H9 (cell line): Measurements from ENCODE around the gene MAP3K7. TPM values are rescaled to one million over a fixed set of nuclear protein-coding genes. Genes with fewer than 3 reads are reported as not detected.
A peak's percentile ranks its signal among the peaks of the same experiment; 100 is the strongest.

Experiments
- DNase-seq: peaks from one replicate; pipeline ENCODE4 v3.0.0-alpha.2; 2017
- H2AFZ ChIP-seq: one replicate; pipeline ENCODE4 v1.6.1; 2013; ENCODE audit warnings: mild to moderate bottlenecking, low read length, control low read depth, moderate library complexity
- H2AK5ac ChIP-seq: 2 replicates; pipeline ENCODE4 v1.6.1; 2013; ENCODE audit warnings: low read length, control low read depth, mixed read lengths; ENCODE audit not compliant: insufficient read length
- H2BK120ac ChIP-seq: one replicate; pipeline ENCODE4 v1.6.1; 2013; ENCODE audit warnings: low read depth, mild to moderate bottlenecking, low read length, control low read depth, inconsistent platforms; ENCODE audit not compliant: poor library complexity, severe bottlenecking
- H2BK12ac ChIP-seq: 2 replicates; pipeline ENCODE4 v1.6.1; 2013; ENCODE audit warnings: low read length, control low read depth, mixed read lengths, low read depth; ENCODE audit not compliant: insufficient read length
- H2BK15ac ChIP-seq: 2 replicates; pipeline ENCODE4 v1.6.1; 2013; ENCODE audit warnings: low read depth, low read length, control low read depth
- H2BK20ac ChIP-seq: one replicate; pipeline ENCODE4 v1.6.1; 2013; ENCODE audit warnings: low read depth, mild to moderate bottlenecking, low read length, control low read depth, inconsistent platforms; ENCODE audit not compliant: poor library complexity, severe bottlenecking
- H2BK5ac ChIP-seq: 2 replicates; pipeline ENCODE4 v1.6.1; 2013; ENCODE audit warnings: low read length, control low read depth, mixed read lengths; ENCODE audit not compliant: insufficient read length
- H3K14ac ChIP-seq: 2 replicates; pipeline ENCODE4 v1.6.1; 2013; ENCODE audit warnings: low read length, control low read depth; ENCODE audit not compliant: insufficient read depth
- H3K18ac ChIP-seq: 2 replicates; pipeline ENCODE4 v1.6.1; 2013; ENCODE audit warnings: low read depth, mild to moderate bottlenecking, mixed read lengths, low read length, control low read depth; ENCODE audit not compliant: insufficient read length
- H3K23ac ChIP-seq: 2 replicates; pipeline ENCODE4 v1.6.1; 2013; ENCODE audit warnings: low read length, control low read depth, mixed read lengths, low read depth; ENCODE audit not compliant: insufficient read length
- H3K23me2 ChIP-seq: 2 replicates; pipeline ENCODE4 v1.6.1; 2013; ENCODE audit warnings: low read depth, mild to moderate bottlenecking, mixed read lengths, low read length, control low read depth; ENCODE audit not compliant: insufficient read length, poor library complexity, severe bottlenecking
- H3K27ac ChIP-seq: 2 replicates; pipeline ENCODE4 v1.5.1; 2013; ENCODE audit warnings: low read length, control low read depth, mixed read lengths, low read depth; ENCODE audit not compliant: insufficient read length
- H3K27me3 ChIP-seq: 2 replicates; pipeline ENCODE4 v1.6.1; 2013; ENCODE audit warnings: low read length, control low read depth, inconsistent platforms; ENCODE audit not compliant: insufficient read depth
- H3K4ac ChIP-seq: 2 replicates; pipeline ENCODE4 v1.6.1; 2013; ENCODE audit warnings: low read depth, mild to moderate bottlenecking, control low read depth, inconsistent platforms, low read length, moderate library complexity
- H3K4me1 ChIP-seq: 2 replicates; pipeline ENCODE4 v1.6.1; 2013; ENCODE audit warnings: low read length, control low read depth, inconsistent platforms; ENCODE audit not compliant: insufficient read depth
- H3K4me2 ChIP-seq: 2 replicates; pipeline ENCODE4 v1.6.1; 2013; ENCODE audit warnings: low read length, control low read depth, mixed read lengths; ENCODE audit not compliant: insufficient read length, insufficient read depth
- H3K56ac ChIP-seq: 2 replicates; pipeline ENCODE4 v1.6.1; 2013; ENCODE audit warnings: low read depth, mild to moderate bottlenecking, mixed read lengths, low read length, control low read depth; ENCODE audit not compliant: insufficient read length
- H3K79me1 ChIP-seq: 2 replicates; pipeline ENCODE4 v1.6.1; 2013; ENCODE audit warnings: low read depth, mild to moderate bottlenecking, moderate library complexity, low read length, control low read depth, inconsistent platforms; ENCODE audit not compliant: insufficient read depth, poor library complexity, severe bottlenecking
- H3K79me2 ChIP-seq: 2 replicates; pipeline ENCODE4 v1.6.1; 2013; ENCODE audit warnings: low read length, control low read depth, inconsistent platforms; ENCODE audit not compliant: insufficient read depth
- H3K9ac ChIP-seq: 2 replicates; pipeline ENCODE4 v1.6.1; 2013; ENCODE audit warnings: low read length, control low read depth, mixed read lengths; ENCODE audit not compliant: insufficient read length; ENCODE audit errors: extremely low read depth
- H3K9me3 ChIP-seq: one replicate; pipeline ENCODE4 v1.6.1; 2013; ENCODE audit warnings: low read depth, low read length, inconsistent platforms; ENCODE audit not compliant: control insufficient read depth
- H3T11ph ChIP-seq: one replicate; pipeline ENCODE4 v1.6.1; 2013; ENCODE audit warnings: mild to moderate bottlenecking, low read length, control low read depth, inconsistent platforms
- H4K20me1 ChIP-seq: one replicate; pipeline ENCODE4 v1.6.1; 2013; ENCODE audit not compliant: control insufficient read depth, insufficient read length, insufficient read depth
- H4K5ac ChIP-seq: 2 replicates; pipeline ENCODE4 v1.6.1; 2013; ENCODE audit warnings: low read depth, mild to moderate bottlenecking, mixed read lengths, low read length, control low read depth; ENCODE audit not compliant: insufficient read length
- H4K8ac ChIP-seq: replicated peaks from 2 replicates; pipeline ENCODE4 v1.6.1; 2013; ENCODE audit warnings: low read length, control low read depth, mixed read lengths, low read depth; ENCODE audit not compliant: insufficient read length
- H4K91ac ChIP-seq: 2 replicates; pipeline ENCODE4 v1.6.1; 2013; ENCODE audit warnings: low read depth, mild to moderate bottlenecking, moderate library complexity, mixed read lengths, low read length, control low read depth; ENCODE audit not compliant: insufficient read length
- H3K27ac Mint-ChIP-seq, 3 experiments: 2 replicates in 2 of 3; 3 replicates in 1 of 3; pipeline ENCODE4 v1.8.0; 2020 to 2021; ENCODE audit warnings: mixed read lengths in 3 of 3, mild to moderate bottlenecking in 1 of 3, moderate library complexity in 1 of 3
- H3K27me3 Mint-ChIP-seq: 2 replicates; pipeline ENCODE4 v1.8.0; 2021; ENCODE audit warnings: low read depth, mild to moderate bottlenecking, moderate library complexity, mixed read lengths
- H3K36me3 Mint-ChIP-seq, 3 experiments: 2 replicates in 2 of 3; 3 replicates in 1 of 3; pipeline ENCODE4 v1.8.0; 2020 to 2021; ENCODE audit warnings: low read depth in 3 of 3, mixed read lengths in 3 of 3; ENCODE audit not compliant: insufficient read depth in 1 of 3
- H3K4me1 Mint-ChIP-seq, 2 experiments: 2 replicates each; pipeline ENCODE4 v1.8.0; 2020; ENCODE audit warnings: mixed read lengths in 2 of 2
- H3K4me3 Mint-ChIP-seq, 2 experiments: 2 replicates in 1 of 2; 3 replicates in 1 of 2; pipeline ENCODE4 v1.8.0; 2020 to 2021; ENCODE audit warnings: mild to moderate bottlenecking in 2 of 2, mixed read lengths in 2 of 2, moderate library complexity in 1 of 2
- H3K9me3 Mint-ChIP-seq, 2 experiments: 2 replicates in 1 of 2; 3 replicates in 1 of 2; pipeline ENCODE4 v1.8.0; 2020; ENCODE audit warnings: mild to moderate bottlenecking in 2 of 2, mixed read lengths in 2 of 2, moderate library complexity in 1 of 2
- CTCF ChIP-seq: fragments of 200-600 bp; sonication (generic); conservative IDR thresholded peaks from 3 replicates; pipeline ENCODE4 v1.8.0; 2021; ENCODE audit warnings: antibody characterized with exemption, mild to moderate bottlenecking
- WGBS: extraction: QIAGEN DNeasy Blood & Tissue Kit; methylation state at CpG from one replicate; pipeline ENCODE4 v1.1.7; 2013; ENCODE audit warnings: missing lambda C conversion rate, low lambda C conversion rate, mixed read lengths; ENCODE audit not compliant: insufficient read length; ENCODE audit errors: extremely low coverage; 5-methylcytosine and 5-hydroxymethylcytosine counted together
- total RNA-seq: library from RNA; stranded (reverse); gene quantifications from 2 replicates; pipeline ENCODE4 v1.2.1, GENCODE V29; 2021

The MAP3K7 gene
- total RNA-seq, 1 experiment from 2014 or later = 31.3 TPM

- H3K36me3 Mint-ChIP-seq = no peaks in the 10 kb centered on the region
Measured at GRCh38 chr6:90596967-90597539, 10.2 kb upstream of the MAP3K7 start.

More at GRCh38 chr6:90596967-90597539, 10.2 kb upstream of the MAP3K7 start:
- Histone ChIP-seq H3K23me2 (no peaks in the 10 kb centered on the region), H4K5ac (no peak overlapping the region), H2BK20ac (no peak overlapping the region), H2BK15ac (no peak overlapping the region), H3K27ac (no peak overlapping the region), H3K79me2 (no peaks in the 10 kb centered on the region), H3K4me2 (no peak overlapping the region), H4K8ac (no peak overlapping the region), H3K23ac (no peak overlapping the region), H2AK5ac (no peak overlapping the region), H2BK120ac (no peak overlapping the region), H3K79me1 (no peaks in the 10 kb centered on the region), H3K27me3 (no peaks in the 10 kb centered on the region), H3K56ac (no peak overlapping the region), H2AFZ (peak overlapping the region; percentile 82), H3K18ac (no peak overlapping the region), H3K4me1 (peaks cover 2% of the 10 kb centered on the region; the same call in 1 of the 2 replicates), H3T11ph (no peak overlapping the region), H3K4ac (no peak overlapping the region), H3K9me3 (no peaks in the 10 kb centered on the region), H4K91ac (no peak overlapping the region), H2BK12ac (no peak overlapping the region), H3K9ac (no peak overlapping the region), H4K20me1 (no peaks in the 10 kb centered on the region), H3K14ac (no peak overlapping the region), H2BK5ac (no peak overlapping the region)
- peaks cover 7 to 8% of the 10 kb centered on the region in 2 experiments for H3K4me1 Mint-ChIP-seq
- no peak for TF ChIP-seq CTCF
- H3K27ac Mint-ChIP-seq = peak overlapping the region in 1 of 3 experiments; percentile 35; a peak in 2 of 7 replicates
- H3K4me3 Mint-ChIP-seq = no peak overlapping the region
- H3K27me3 Mint-ChIP-seq = peaks cover 11% of the 10 kb centered on the region
- WGBS = no CpG with 5 or more reads among the region's 5 CpGs
- no peak for DNase-seq
- H3K9me3 Mint-ChIP-seq = no peaks in the 10 kb centered on the region
